ENCODE measurements around the gene DBNDD1.

The DBNDD1 gene

DNA sequence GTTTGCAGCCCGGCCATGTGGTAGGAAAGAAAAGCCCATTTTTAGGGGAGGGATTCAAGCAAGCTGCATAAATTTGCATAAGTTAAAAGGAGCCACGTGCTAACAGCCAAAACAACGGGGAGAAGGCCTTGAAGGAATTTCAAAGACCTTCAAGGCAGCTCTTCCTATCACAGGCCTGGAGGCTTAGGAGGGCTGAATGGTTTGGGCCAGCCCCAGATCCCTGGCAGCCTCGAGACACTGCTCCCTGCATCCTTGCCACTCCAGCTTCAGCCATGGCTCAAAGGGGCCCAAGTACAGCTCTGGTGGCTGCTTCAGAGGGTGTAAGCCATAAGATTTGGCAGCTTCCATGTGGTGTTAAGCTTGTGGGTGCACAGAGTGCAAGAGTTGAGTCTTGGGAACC lies 35.3 kb upstream of the DBNDD1 start:
- DNase-seq (ENCODE audit: low spot score), result no peak
- no peak overlapping the region for H3K27ac ChIP-seq (ENCODE audit: poor library complexity, severe bottlenecking)
- H3K4me1 ChIP-seq (ENCODE audit: insufficient read depth, poor library complexity, severe bottlenecking), result peaks cover 10% of the 10 kb centered on the region
- TF ChIP-seq, protein P1, sequence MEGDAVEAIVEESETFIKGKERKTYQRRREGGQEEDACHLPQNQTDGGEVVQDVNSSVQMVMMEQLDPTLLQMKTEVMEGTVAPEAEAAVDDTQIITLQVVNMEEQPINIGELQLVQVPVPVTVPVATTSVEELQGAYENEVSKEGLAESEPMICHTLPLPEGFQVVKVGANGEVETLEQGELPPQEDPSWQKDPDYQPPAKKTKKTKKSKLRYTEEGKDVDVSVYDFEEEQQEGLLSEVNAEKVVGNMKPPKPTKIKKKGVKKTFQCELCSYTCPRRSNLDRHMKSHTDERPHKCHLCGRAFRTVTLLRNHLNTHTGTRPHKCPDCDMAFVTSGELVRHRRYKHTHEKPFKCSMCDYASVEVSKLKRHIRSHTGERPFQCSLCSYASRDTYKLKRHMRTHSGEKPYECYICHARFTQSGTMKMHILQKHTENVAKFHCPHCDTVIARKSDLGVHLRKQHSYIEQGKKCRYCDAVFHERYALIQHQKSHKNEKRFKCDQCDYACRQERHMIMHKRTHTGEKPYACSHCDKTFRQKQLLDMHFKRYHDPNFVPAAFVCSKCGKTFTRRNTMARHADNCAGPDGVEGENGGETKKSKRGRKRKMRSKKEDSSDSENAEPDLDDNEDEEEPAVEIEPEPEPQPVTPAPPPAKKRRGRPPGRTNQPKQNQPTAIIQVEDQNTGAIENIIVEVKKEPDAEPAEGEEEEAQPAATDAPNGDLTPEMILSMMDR (IDR thresholded peaks at IDR 0.05; ENCODE audit: poor library complexity, severe bottlenecking), result no peak
- no peaks in the 10 kb centered on the region for H3K27me3 ChIP-seq (ENCODE audit: insufficient read depth, poor library complexity, severe bottlenecking)
- peaks cover 9% of the 10 kb centered on the region for H3K9me3 ChIP-seq (ENCODE audit: severe bottlenecking)
- no peak overlapping the region for H3K4me3 ChIP-seq (ENCODE audit: severe bottlenecking)
- ATAC-seq (ENCODE audit: low read depth), result no peak
- H3K36me3 ChIP-seq (ENCODE audit: low read depth), result no peaks in the 10 kb centered on the region

DNA sequence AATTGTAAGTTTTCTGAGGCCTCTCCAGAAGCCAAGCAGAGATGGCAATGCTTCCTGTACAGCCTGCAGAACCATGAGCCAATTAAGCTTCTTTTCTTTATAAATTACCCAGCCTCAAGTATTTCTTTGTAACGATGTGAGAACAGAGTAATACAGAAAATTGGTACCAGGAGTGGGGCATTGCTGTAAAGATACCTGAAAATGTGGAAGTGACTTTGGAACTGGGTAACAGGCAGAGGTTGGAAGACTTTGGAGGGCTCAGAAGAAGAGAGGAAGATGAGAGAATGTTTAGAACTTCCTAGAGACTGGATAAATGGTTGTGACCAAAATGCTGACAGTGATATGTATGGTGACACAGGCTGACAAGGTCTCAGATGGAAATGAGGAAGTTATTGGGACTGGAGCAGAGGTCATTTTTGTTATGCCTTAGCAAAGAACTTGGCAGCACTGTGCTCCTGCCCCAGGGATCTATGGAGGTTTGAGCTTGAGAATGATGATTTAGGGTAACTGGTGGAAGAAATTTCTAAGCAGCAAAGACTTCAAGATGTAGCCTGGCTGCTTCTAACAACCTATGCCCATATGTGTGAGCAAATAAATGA lies 34.7 kb upstream of the DBNDD1 start:
- Histone ChIP-seq H3K4me3 (ENCODE audit: severe bottlenecking) (no peak overlapping the region), H3K27me3 (ENCODE audit: insufficient read depth, poor library complexity, severe bottlenecking) (no peaks in the 10 kb centered on the region), H3K4me1 (ENCODE audit: insufficient read depth, poor library complexity, severe bottlenecking) (peaks cover 10% of the 10 kb centered on the region), H3K9me3 (ENCODE audit: severe bottlenecking) (peaks cover 9% of the 10 kb centered on the region), H3K27ac (ENCODE audit: poor library complexity, severe bottlenecking) (no peak overlapping the region), H3K36me3 (ENCODE audit: low read depth) (no peaks in the 10 kb centered on the region)
- DNase-seq (ENCODE audit: low spot score), result no peak
- TF ChIP-seq, protein P1 (IDR thresholded peaks at IDR 0.05; ENCODE audit: poor library complexity, severe bottlenecking), result no peak
- ATAC-seq (ENCODE audit: low read depth), result no peak

DNA sequence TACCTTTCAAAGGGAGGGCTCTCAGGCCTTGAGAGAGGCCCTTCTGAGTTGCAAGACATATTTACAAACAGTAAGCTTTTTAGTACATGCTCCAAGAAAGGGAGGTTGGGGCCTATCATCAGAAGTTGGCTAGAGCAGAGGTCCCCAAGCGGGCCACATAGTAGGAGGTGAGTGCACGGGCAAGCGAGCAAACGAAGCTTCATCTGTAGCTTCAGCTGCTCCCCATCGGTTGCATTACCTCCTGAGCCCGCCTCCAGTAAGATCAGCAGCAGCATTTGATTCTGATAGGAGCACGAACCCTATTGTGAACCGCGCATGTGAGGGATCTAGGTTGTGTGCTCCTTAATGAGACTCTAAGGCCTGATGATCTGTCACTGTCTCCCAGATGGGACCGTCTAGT lies 31.7 kb upstream of the DBNDD1 start:
- no peaks in the 10 kb centered on the region for H3K27me3 ChIP-seq (ENCODE audit: insufficient read depth, poor library complexity, severe bottlenecking)
- H3K36me3 ChIP-seq (ENCODE audit: low read depth), result no peaks in the 10 kb centered on the region
- TF ChIP-seq, protein P1 (IDR thresholded peaks at IDR 0.05; ENCODE audit: poor library complexity, severe bottlenecking), result no peak
- peaks cover 4% of the 10 kb centered on the region for H3K9me3 ChIP-seq (ENCODE audit: severe bottlenecking)
- no peak overlapping the region for H3K4me3 ChIP-seq (ENCODE audit: severe bottlenecking)
- ATAC-seq (ENCODE audit: low read depth) (no peak), DNase-seq (ENCODE audit: low spot score) (no peak)
- no peak overlapping the region for H3K27ac ChIP-seq (ENCODE audit: poor library complexity, severe bottlenecking)
- H3K4me1 ChIP-seq (ENCODE audit: insufficient read depth, poor library complexity, severe bottlenecking), result peaks cover 7% of the 10 kb centered on the region

DNA sequence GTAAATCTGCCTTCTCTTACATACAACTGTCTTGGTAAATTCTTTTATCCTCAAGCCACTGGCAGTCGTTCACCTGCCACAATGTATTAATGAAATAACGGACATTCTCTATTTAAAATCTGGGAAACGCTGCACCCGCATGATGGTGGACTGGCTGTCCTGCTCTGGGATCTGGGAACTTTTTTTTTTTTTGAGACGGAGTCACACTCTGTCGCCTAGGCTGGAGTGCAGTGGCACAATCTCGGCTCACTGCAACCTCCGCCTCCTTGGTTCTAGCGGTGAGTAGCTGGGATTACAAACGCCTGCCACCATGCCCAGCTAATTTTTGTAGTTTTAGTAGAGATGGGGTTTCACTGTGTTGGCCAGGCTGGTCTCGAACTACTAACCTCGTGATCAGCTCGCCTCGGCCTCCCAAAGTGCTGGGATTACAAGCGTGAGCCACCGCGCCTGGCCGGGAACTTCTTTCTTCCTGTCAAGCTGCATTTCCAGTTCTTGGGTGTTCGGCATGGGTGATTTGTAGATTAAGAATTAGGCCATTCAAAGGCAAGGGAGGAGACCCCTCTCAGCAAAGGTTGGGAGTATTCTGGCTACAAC lies 29.6 kb upstream of the DBNDD1 start:
- H3K9me3 ChIP-seq (ENCODE audit: severe bottlenecking), result no peaks in the 10 kb centered on the region
- H3K4me1 ChIP-seq (ENCODE audit: insufficient read depth, poor library complexity, severe bottlenecking), result peaks cover 14% of the 10 kb centered on the region
- DNase-seq (ENCODE audit: low spot score) (no peak), ATAC-seq (ENCODE audit: low read depth) (no peak)
- H3K27me3 ChIP-seq (ENCODE audit: insufficient read depth, poor library complexity, severe bottlenecking), result no peaks in the 10 kb centered on the region
- TF ChIP-seq, protein P1 (IDR thresholded peaks at IDR 0.05; ENCODE audit: poor library complexity, severe bottlenecking), result no peak
- H3K27ac ChIP-seq (ENCODE audit: poor library complexity, severe bottlenecking), result no peak overlapping the region
- H3K4me3 ChIP-seq (ENCODE audit: severe bottlenecking), result no peak overlapping the region
- H3K36me3 ChIP-seq (ENCODE audit: low read depth), result no peaks in the 10 kb centered on the region

DNA sequence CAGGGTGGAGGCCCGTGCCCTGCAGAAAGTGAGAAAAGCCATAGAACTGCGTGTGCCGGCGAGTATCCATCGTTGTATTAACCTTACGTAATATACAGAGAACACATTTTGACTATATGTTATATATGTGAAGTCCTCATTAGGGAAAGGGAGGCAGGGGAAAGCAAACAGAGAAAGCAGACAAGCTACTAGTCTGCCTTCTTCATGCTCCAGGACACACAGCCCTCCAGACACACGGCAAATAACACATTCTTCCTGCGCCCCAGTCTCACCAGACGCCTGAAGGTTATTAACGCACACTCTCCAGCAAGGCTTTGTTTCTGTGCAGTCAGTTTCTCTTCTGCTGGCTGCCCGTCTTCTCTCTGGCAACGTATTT lies 29.1 kb upstream of the DBNDD1 start:
- H3K36me3 ChIP-seq (ENCODE audit: low read depth), result no peaks in the 10 kb centered on the region; the same call in 1 of the 2 replicates
- H3K27me3 ChIP-seq (ENCODE audit: insufficient read depth, poor library complexity, severe bottlenecking), result no peaks in the 10 kb centered on the region
- no peaks in the 10 kb centered on the region for H3K9me3 ChIP-seq (ENCODE audit: severe bottlenecking)
- H3K27ac ChIP-seq (ENCODE audit: poor library complexity, severe bottlenecking), result no peak overlapping the region
- DNase-seq (ENCODE audit: low spot score), result no peak
- TF ChIP-seq, protein P1 (IDR thresholded peaks at IDR 0.05; ENCODE audit: poor library complexity, severe bottlenecking), result no peak
- no peak for ATAC-seq (ENCODE audit: low read depth)
- H3K4me1 ChIP-seq (ENCODE audit: insufficient read depth, poor library complexity, severe bottlenecking), result peaks cover 19% of the 10 kb centered on the region
- no peak overlapping the region for H3K4me3 ChIP-seq (ENCODE audit: severe bottlenecking)

Data from RWPE2 (cell line).